ENCODE results near the gene ITGB3. TPM values are rescaled to one million over a fixed set of nuclear protein-coding genes. Genes with fewer than 3 reads are reported as not detected.
"Not testable (repeated sequence)": the region's sequence is repeated elsewhere in the genome, so short reads cannot be mapped to it uniquely, and the experiment has no call there.

The ITGB3 gene
- total RNA-seq, 1 donor from 2014 or later = 4.1 TPM

DNA sequence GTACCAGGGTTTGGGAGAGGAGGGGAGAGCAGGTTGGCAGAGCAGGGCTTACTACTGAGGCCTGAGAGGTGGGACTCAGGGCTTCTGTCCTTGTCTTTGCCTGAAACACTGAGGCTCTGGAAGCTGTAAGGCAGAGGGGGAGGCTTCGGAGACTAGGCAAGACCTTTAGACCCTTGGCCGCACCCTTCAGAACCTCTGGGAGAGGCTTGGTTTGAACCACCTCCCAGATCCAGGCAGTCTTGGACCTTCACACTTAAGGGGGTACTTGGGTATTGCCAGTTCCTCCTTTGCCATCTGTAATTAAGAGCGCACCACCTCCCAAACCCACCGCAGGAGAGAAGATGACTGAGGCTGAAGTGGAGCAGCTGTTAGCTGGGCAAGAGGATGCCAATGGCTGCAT, 31.6 kb upstream of the ITGB3 start:
- peaks cover 38% of the 10 kb centered on the region for H3K4me1 Mint-ChIP-seq
- intact Hi-C loops (cut with micrococcal nuclease) = no loop called here
- POLR2A ChIA-PET = no interaction called here

DNA sequence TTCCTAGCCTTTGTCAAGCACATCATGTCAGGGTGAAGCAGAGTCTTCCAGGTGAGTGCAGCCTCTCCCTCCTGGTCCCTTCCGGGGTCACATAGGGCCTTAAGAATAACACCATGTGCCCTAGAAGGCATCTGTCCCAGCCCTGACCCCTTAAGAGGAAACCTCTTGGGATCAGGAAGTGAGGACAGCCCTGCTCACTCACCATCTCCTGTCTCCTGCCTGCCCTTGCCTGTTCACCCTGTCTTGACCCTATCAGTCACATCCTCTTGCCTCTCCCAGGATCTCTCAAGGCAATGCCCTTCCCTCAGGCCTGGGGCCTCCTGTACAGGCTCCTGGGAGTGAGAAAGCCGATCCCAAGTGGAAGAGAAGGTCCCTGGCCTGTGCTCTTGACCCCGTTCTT, 30.6 kb upstream of the ITGB3 start:
- peaks cover 34% of the 10 kb centered on the region for H3K4me1 Mint-ChIP-seq
- ChIA-PET POLR2A (no interaction called here), CTCF (no interaction called here)
- ATAC-seq (ENCODE audit: low read depth) (no peak), DNase-seq (no peak)
- H3K27ac Mint-ChIP-seq = no peak overlapping the region
- no peaks in the 10 kb centered on the region for H3K27me3 Mint-ChIP-seq
- H3K9me3 Mint-ChIP-seq = peaks cover 6% of the 10 kb centered on the region
- TF ChIP-seq, protein P1, sequence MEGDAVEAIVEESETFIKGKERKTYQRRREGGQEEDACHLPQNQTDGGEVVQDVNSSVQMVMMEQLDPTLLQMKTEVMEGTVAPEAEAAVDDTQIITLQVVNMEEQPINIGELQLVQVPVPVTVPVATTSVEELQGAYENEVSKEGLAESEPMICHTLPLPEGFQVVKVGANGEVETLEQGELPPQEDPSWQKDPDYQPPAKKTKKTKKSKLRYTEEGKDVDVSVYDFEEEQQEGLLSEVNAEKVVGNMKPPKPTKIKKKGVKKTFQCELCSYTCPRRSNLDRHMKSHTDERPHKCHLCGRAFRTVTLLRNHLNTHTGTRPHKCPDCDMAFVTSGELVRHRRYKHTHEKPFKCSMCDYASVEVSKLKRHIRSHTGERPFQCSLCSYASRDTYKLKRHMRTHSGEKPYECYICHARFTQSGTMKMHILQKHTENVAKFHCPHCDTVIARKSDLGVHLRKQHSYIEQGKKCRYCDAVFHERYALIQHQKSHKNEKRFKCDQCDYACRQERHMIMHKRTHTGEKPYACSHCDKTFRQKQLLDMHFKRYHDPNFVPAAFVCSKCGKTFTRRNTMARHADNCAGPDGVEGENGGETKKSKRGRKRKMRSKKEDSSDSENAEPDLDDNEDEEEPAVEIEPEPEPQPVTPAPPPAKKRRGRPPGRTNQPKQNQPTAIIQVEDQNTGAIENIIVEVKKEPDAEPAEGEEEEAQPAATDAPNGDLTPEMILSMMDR (IDR thresholded peaks at IDR 0.05) = no peak
- no peaks in the 10 kb centered on the region for H3K36me3 Mint-ChIP-seq (ENCODE audit: low read depth)
- H3K4me3 Mint-ChIP-seq = no peak overlapping the region
- intact Hi-C loops (cut with micrococcal nuclease) = no loop called here

More for the DNA sequence above, 31.6 kb upstream of the ITGB3 start:
- ATAC-seq (ENCODE audit: low read depth) (no peak), DNase-seq (no peak)
- no peak overlapping the region for H3K27ac Mint-ChIP-seq
- CTCF ChIA-PET = no interaction called here
- TF ChIP-seq, protein P1 (IDR thresholded peaks at IDR 0.05) = no peak
- H3K36me3 Mint-ChIP-seq (ENCODE audit: low read depth) = no peaks in the 10 kb centered on the region
- no peak overlapping the region for H3K4me3 Mint-ChIP-seq
- peaks cover 6% of the 10 kb centered on the region for H3K9me3 Mint-ChIP-seq
- H3K27me3 Mint-ChIP-seq = no peaks in the 10 kb centered on the region

DNA sequence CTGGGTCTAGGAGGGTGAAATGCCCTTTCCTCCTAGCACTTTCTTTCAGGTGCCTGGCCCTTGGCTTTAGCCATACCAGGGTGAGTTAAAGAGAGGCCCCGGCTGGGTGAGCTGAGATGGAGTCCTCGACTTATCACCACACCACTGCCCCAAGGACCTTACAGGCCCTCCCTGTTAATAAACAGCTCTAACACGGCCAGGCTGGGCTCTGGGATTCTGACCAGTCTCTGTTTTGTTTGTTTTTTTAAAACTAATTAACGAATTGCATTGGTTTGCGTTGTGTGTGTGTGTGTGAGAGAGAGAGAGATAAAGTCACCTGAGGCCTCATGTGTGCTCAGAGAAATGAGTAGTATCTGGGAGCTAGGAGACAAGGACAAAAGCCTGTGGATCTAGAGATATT, 30.2 kb upstream of the ITGB3 start:
- Mint-ChIP-seq H3K36me3 (ENCODE audit: low read depth) (no peaks in the 10 kb centered on the region), H3K27ac (no peak overlapping the region), H3K27me3 (no peaks in the 10 kb centered on the region), H3K9me3 (peaks cover 6% of the 10 kb centered on the region), H3K4me1 (peaks cover 30% of the 10 kb centered on the region), H3K4me3 (no peak overlapping the region)
- intact Hi-C loops (cut with micrococcal nuclease) = no loop called here
- DNase-seq (no peak), ATAC-seq (ENCODE audit: low read depth) (no peak)
- POLR2A ChIA-PET = no interaction called here
- CTCF ChIA-PET = no interaction called here
- TF ChIP-seq, protein P1 (IDR thresholded peaks at IDR 0.05) = no peak

DNA sequence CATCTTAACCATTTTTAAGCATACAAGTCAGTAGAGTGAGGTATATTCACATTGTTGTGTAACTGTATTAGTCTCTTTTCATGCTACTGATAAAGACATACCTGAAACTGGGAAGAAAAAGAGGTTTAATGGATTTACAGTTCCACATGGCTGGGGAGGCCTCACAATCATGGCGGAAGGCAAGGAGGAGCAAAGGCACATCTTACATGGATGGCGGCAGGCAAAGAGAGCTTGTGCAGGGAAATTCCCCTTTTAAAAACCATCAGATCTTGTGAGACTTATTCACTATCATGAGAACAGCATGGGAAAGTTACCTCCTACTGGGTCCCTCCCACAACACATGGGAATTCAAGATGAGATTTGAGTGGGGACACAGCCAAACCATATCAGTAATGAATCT, 29.6 kb upstream of the ITGB3 start:
- CTCF ChIA-PET; DNase-seq; POLR2A ChIA-PET; H3K27ac Mint-ChIP-seq; H3K9me3 Mint-ChIP-seq; H3K27me3 Mint-ChIP-seq; ATAC-seq (ENCODE audit: low read depth); intact Hi-C loops (cut with micrococcal nuclease); H3K36me3 Mint-ChIP-seq (ENCODE audit: low read depth); H3K4me3 Mint-ChIP-seq: not testable (repeated sequence)
- H3K4me1 Mint-ChIP-seq = peaks cover 24% of the 10 kb centered on the region

DNA sequence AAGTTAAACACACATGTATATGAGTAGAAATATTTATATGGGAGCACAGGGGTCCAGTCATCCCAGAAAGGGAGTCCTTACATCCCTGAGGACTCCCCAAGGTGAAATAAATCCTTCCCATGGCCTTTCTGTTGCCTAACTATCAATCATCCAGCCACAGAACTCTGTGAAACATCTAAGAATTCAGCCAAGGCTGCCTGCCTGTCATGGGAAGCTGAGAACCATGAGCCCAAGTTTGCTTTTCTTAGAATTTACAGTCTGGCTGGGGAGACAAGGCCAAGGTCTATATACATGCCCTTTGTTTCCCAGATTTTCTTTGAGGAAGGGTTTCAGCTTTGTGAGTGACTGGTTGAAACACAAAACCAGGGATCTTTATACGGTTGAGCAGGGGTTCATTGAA, 28.7 kb upstream of the ITGB3 start:
- Mint-ChIP-seq H3K9me3 (peaks cover 6% of the 10 kb centered on the region), H3K4me1 (peaks cover 24% of the 10 kb centered on the region), H3K4me3 (no peak overlapping the region), H3K36me3 (ENCODE audit: low read depth) (no peaks in the 10 kb centered on the region), H3K27ac (no peak overlapping the region), H3K27me3 (no peaks in the 10 kb centered on the region)
- ChIA-PET POLR2A (no interaction called here), CTCF (interaction anchor here (2.2 kb wide), 1 partner anchor 91 kb away, joined by 12 read pairs; no protein-coding TSS in a partner anchor)
- intact Hi-C loops (cut with micrococcal nuclease) = no loop called here
- ATAC-seq (ENCODE audit: low read depth) (no peak), DNase-seq (no peak)
- TF ChIP-seq, protein P1 (IDR thresholded peaks at IDR 0.05) = no peak

DNA sequence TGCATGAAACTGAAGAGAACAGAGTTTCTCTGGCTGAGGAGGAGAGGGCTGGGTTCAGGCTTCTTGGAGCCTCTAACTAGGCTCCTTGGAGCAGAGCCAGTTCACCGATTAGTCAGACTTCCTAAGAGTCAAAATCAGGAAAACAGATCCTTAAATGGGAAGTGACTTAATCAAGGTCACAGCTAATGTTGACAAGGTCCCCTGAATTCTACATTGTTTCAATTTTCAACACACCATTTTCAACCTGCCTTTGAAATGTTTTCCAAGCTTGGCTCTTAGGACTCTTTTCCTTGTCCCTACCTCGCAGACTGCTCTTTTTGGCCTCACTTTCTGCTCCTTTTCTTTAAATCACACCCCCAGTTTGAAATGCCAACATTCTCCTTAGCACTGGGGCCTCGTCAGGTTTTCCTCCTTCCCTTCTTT, 28.2 kb upstream of the ITGB3 start:
- intact Hi-C loops (cut with micrococcal nuclease) = no loop called here
- ChIA-PET CTCF (interaction anchor here (2.2 kb wide), 1 partner anchor 91 kb away, joined by 12 read pairs; no protein-coding TSS in a partner anchor), POLR2A (no interaction called here)
- peaks cover 6% of the 10 kb centered on the region for H3K9me3 Mint-ChIP-seq
- DNase-seq = no peak
- no peak overlapping the region for H3K27ac Mint-ChIP-seq
- no peak overlapping the region for H3K4me3 Mint-ChIP-seq
- TF ChIP-seq, protein P1 (IDR thresholded peaks at IDR 0.05) = no peak
- no peaks in the 10 kb centered on the region for H3K27me3 Mint-ChIP-seq
- H3K4me1 Mint-ChIP-seq = peaks cover 24% of the 10 kb centered on the region
- no peaks in the 10 kb centered on the region for H3K36me3 Mint-ChIP-seq (ENCODE audit: low read depth)
- ATAC-seq (ENCODE audit: low read depth) = no peak

All from activated B cell treated with CpG ODN at 0.5 μM for 24 hours (primary cell).